GM21576 (cell line): Measurements from ENCODE around the gene CDIP1.

ENCODE experiments used
- ATAC-seq: cut with Tn5 transposase; IDR thresholded peaks from one replicate; pipeline ENCODE4 v1.9.1; 2021; ENCODE audit warnings: mild to moderate bottlenecking, moderate library complexity; ENCODE audit not compliant: unreplicated experiment

CDIP1 gene

GRCh38 chr16:4460936-4461249 is 77.7 kb downstream of the CDIP1 start:
- no peak for ATAC-seq
